ENCODE results near the gene CDH4. TPM values are rescaled to one million over a fixed set of nuclear protein-coding genes. Genes with fewer than 3 reads are reported as not detected.

Gene CDH4
- total RNA-seq, 1 experiment from 2014 or later: not detected

DNA sequence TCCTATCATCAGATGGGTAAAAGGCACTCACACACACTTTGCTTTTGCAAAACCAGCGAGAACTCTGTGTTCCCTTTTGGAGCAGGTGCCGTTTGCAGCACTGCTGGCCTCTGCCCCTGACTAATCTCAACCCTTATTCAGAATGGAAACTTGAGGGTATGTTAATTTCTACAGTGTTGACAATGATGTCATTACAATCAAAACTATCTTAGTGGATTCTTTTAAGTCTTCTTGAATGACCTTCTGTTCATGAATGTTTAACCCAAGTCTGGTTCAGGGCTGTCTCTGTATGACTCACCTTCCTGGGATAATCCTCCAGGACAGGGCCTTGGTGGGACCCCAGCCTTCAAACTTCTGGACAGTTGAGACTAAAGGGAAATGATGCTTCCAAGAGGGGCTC is 197.9 kb downstream of the CDH4 start:
- DNase-seq: no peak
- H3K27me3 ChIP-seq (ENCODE audit: insufficient read depth, low read depth): peaks cover 74% of the 10 kb centered on the region
- ChIA-PET POLR2A (ENCODE audit: unreplicated experiment) (interaction anchor here (0.6 kb wide), 1 partner anchor 1126 kb away, joined by 4 read pairs; no protein-coding TSS in a partner anchor), CTCF (no interaction called here)
- H4K20me1 ChIP-seq (ENCODE audit: insufficient read depth): no peaks in the 10 kb centered on the region
- H3K79me2 ChIP-seq (ENCODE audit: low read depth): no peaks in the 10 kb centered on the region
- H3F3A ChIP-seq (ENCODE audit: insufficient read depth, low read depth): no peaks in the 10 kb centered on the region
- no peak for TF ChIP-seq EZH2 (IDR thresholded peaks at IDR 0.05; ENCODE audit: low read depth)
- TF ChIP-seq, protein P1, sequence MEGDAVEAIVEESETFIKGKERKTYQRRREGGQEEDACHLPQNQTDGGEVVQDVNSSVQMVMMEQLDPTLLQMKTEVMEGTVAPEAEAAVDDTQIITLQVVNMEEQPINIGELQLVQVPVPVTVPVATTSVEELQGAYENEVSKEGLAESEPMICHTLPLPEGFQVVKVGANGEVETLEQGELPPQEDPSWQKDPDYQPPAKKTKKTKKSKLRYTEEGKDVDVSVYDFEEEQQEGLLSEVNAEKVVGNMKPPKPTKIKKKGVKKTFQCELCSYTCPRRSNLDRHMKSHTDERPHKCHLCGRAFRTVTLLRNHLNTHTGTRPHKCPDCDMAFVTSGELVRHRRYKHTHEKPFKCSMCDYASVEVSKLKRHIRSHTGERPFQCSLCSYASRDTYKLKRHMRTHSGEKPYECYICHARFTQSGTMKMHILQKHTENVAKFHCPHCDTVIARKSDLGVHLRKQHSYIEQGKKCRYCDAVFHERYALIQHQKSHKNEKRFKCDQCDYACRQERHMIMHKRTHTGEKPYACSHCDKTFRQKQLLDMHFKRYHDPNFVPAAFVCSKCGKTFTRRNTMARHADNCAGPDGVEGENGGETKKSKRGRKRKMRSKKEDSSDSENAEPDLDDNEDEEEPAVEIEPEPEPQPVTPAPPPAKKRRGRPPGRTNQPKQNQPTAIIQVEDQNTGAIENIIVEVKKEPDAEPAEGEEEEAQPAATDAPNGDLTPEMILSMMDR (conservative IDR thresholded peaks at IDR 0.05): no peak
- no peak overlapping the region for H3K27ac ChIP-seq
- no peak overlapping the region for H3K4me3 ChIP-seq
- no peaks in the 10 kb centered on the region for H3K4me1 ChIP-seq (replicated peaks; ENCODE audit: insufficient read depth)
- no peaks in the 10 kb centered on the region for H3K36me3 ChIP-seq (ENCODE audit: low read depth)
- no TSS peak for BruUV-seq (replicated peaks)
- no peaks in the 10 kb centered on the region for H3K9me2 ChIP-seq (ENCODE audit: insufficient read depth)
- intact Hi-C loops (cut with micrococcal nuclease; ENCODE audit: unreplicated experiment): no loop called here
- no peak overlapping the region for H3K4me2 ChIP-seq
- H3K9me3 ChIP-seq (ENCODE audit: insufficient read depth, low read depth): no peaks in the 10 kb centered on the region
- H2AFZ ChIP-seq: no peak overlapping the region

DNA sequence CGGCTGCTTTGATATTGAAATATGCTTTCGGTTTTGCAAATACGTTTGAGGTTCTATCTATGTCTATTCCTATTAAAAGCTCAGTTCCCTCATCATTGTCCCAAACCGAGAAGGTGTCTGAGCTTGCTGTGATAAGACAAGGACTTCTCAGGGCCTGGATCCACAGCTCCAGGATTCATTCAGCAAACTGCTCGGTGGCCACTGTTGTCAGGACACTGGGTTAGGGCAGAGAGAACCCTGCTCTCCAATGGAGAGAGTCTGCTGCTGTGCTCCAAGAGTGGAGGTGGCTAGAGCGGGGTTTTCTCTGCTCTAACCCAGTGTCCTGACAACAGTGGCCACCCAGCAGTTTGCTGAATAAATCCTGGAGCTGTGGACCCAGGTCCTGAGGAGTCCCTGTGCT is 198.5 kb downstream of the CDH4 start:
- Histone ChIP-seq H4K20me1 (ENCODE audit: insufficient read depth) (no peaks in the 10 kb centered on the region), H3K36me3 (ENCODE audit: low read depth) (no peaks in the 10 kb centered on the region), H3K79me2 (ENCODE audit: low read depth) (no peaks in the 10 kb centered on the region), H3K4me3 (no peak overlapping the region), H3K27ac (no peak overlapping the region), H3K4me1 (replicated peaks; ENCODE audit: insufficient read depth) (no peaks in the 10 kb centered on the region), H3K27me3 (ENCODE audit: insufficient read depth, low read depth) (peaks cover 80% of the 10 kb centered on the region), H3F3A (ENCODE audit: insufficient read depth, low read depth) (no peaks in the 10 kb centered on the region), H2AFZ (no peak overlapping the region), H3K9me3 (ENCODE audit: insufficient read depth, low read depth) (no peaks in the 10 kb centered on the region), H3K4me2 (no peak overlapping the region), H3K9me2 (ENCODE audit: insufficient read depth) (no peaks in the 10 kb centered on the region)
- intact Hi-C loops (cut with micrococcal nuclease; ENCODE audit: unreplicated experiment): no loop called here
- POLR2A ChIA-PET (ENCODE audit: unreplicated experiment): no interaction called here
- no peak for TF ChIP-seq EZH2 (IDR thresholded peaks at IDR 0.05; ENCODE audit: low read depth)
- TF ChIP-seq, protein P1 (conservative IDR thresholded peaks at IDR 0.05): no peak
- CTCF ChIA-PET: no interaction called here
- DNase-seq: no peak
- BruUV-seq (replicated peaks): no TSS peak

DNA sequence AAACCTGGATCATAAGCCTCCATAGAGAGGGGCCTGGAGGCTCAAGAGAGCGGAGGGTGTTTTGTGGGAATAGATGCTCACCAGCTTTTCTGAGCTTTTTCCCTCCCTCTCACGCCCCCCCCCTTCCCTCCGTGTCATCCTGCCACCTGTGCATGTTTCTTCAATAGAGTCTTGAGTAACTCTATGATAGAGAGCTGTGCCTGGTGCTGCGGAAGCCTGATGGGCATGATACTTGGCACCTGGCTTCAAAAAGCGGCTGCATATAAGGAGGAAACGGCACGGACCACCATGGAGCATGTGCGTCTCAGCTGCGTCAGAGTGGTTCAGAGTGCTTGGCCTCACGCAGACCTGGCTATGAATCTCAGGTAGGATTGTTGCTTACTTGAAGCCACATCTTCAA is 198.9 kb downstream of the CDH4 start:
- no peaks in the 10 kb centered on the region for H3K9me3 ChIP-seq (ENCODE audit: insufficient read depth, low read depth)
- H4K20me1 ChIP-seq (ENCODE audit: insufficient read depth): no peaks in the 10 kb centered on the region
- no peaks in the 10 kb centered on the region for H3K79me2 ChIP-seq (ENCODE audit: low read depth)
- no peak overlapping the region for H3K4me3 ChIP-seq
- peaks cover 82% of the 10 kb centered on the region for H3K27me3 ChIP-seq (ENCODE audit: insufficient read depth, low read depth)
- intact Hi-C loops (cut with micrococcal nuclease; ENCODE audit: unreplicated experiment): no loop called here
- ChIA-PET CTCF (no interaction called here), POLR2A (ENCODE audit: unreplicated experiment) (no interaction called here)
- no peak overlapping the region for H2AFZ ChIP-seq
- no peak overlapping the region for H3K4me2 ChIP-seq
- H3K9me2 ChIP-seq (ENCODE audit: insufficient read depth): no peaks in the 10 kb centered on the region
- H3K27ac ChIP-seq: no peak overlapping the region
- no peak for DNase-seq
- no peaks in the 10 kb centered on the region for H3F3A ChIP-seq (ENCODE audit: insufficient read depth, low read depth)
- no peaks in the 10 kb centered on the region for H3K4me1 ChIP-seq (replicated peaks; ENCODE audit: insufficient read depth)
- TF ChIP-seq, protein P1 (conservative IDR thresholded peaks at IDR 0.05): no peak
- no peak for TF ChIP-seq EZH2 (IDR thresholded peaks at IDR 0.05; ENCODE audit: low read depth)
- no peaks in the 10 kb centered on the region for H3K36me3 ChIP-seq (ENCODE audit: low read depth)
- BruUV-seq (replicated peaks): no TSS peak
